IPS-15b (cell line): ENCODE results near the gene HSF4.
A peak's percentile ranks its signal among the peaks of the same experiment; 100 is the strongest.

Experiments used
- H3K27me3 ChIP-seq: one replicate; pipeline ENCODE4 v1.6.1; 2013; ENCODE audit warnings: low read length; ENCODE audit not compliant: control insufficient read depth, insufficient read depth
- H3K36me3 ChIP-seq: one replicate; pipeline ENCODE4 v1.6.1; 2013; ENCODE audit warnings: low read length; ENCODE audit not compliant: control insufficient read depth, insufficient read depth
- H3K4me1 ChIP-seq: one replicate; pipeline ENCODE4 v1.6.1; 2013; ENCODE audit warnings: mild to moderate bottlenecking, low read length; ENCODE audit not compliant: control insufficient read depth, insufficient read depth
- H3K4me3 ChIP-seq: one replicate; pipeline ENCODE4 v1.5.1; 2013; ENCODE audit warnings: low read depth, low read length
- H3K9ac ChIP-seq: one replicate; pipeline ENCODE4 v1.6.1; 2013; ENCODE audit warnings: low read depth, mild to moderate bottlenecking, low read length
- H3K9me3 ChIP-seq: one replicate; pipeline ENCODE4 v1.6.1; 2013; ENCODE audit warnings: mild to moderate bottlenecking, low read length; ENCODE audit not compliant: control insufficient read depth, insufficient read depth

Gene HSF4

GRCh38 chr16:67163164-67163998, 1.2 kb upstream of the HSF4 start:
- H3K36me3 ChIP-seq = no peaks in the 10 kb centered on the region
- no peak overlapping the region for H3K9ac ChIP-seq
- H3K4me3 ChIP-seq = peak overlapping the region; percentile 48
- peaks cover 6% of the 10 kb centered on the region for H3K4me1 ChIP-seq
- no peaks in the 10 kb centered on the region for H3K9me3 ChIP-seq
- peaks cover 95% of the 10 kb centered on the region for H3K27me3 ChIP-seq

GRCh38 chr16:67163999-67164558, 466 bp upstream of the HSF4 start:
- H3K9me3 ChIP-seq = no peaks in the 10 kb centered on the region
- H3K36me3 ChIP-seq = no peaks in the 10 kb centered on the region
- H3K4me1 ChIP-seq = peaks cover 6% of the 10 kb centered on the region
- peak overlapping the region; percentile 48 for H3K4me3 ChIP-seq
- H3K27me3 ChIP-seq = peaks cover 95% of the 10 kb centered on the region
- H3K9ac ChIP-seq = no peak overlapping the region

GRCh38 chr16:67165121-67166078, 855 bp downstream of the HSF4 start:
- Histone ChIP-seq H3K4me3 (peak overlapping the region; percentile 43), H3K36me3 (no peaks in the 10 kb centered on the region), H3K9me3 (no peaks in the 10 kb centered on the region), H3K4me1 (peaks cover 6% of the 10 kb centered on the region), H3K27me3 (peaks cover 91% of the 10 kb centered on the region), H3K9ac (no peak overlapping the region)

GRCh38 chr16:67166110-67166547, 1.6 kb downstream of the HSF4 start:
- Histone ChIP-seq H3K9me3 (no peaks in the 10 kb centered on the region), H3K4me1 (peaks cover 9% of the 10 kb centered on the region), H3K4me3 (peak overlapping the region; percentile 37), H3K36me3 (no peaks in the 10 kb centered on the region), H3K27me3 (peaks cover 90% of the 10 kb centered on the region), H3K9ac (no peak overlapping the region)

GRCh38 chr16:67166598-67167168, 2.1 kb downstream of the HSF4 start:
- Histone ChIP-seq H3K36me3 (no peaks in the 10 kb centered on the region), H3K4me3 (peak overlapping the region; percentile 37), H3K4me1 (peaks cover 9% of the 10 kb centered on the region), H3K9me3 (no peaks in the 10 kb centered on the region), H3K9ac (no peak overlapping the region), H3K27me3 (peaks cover 90% of the 10 kb centered on the region)

- no peak overlapping the region for H3K9ac ChIP-seq
- no peak overlapping the region for H3K4me3 ChIP-seq
- peaks cover 9% of the 10 kb centered on the region for H3K4me1 ChIP-seq
- peaks cover 90% of the 10 kb centered on the region for H3K27me3 ChIP-seq
- no peaks in the 10 kb centered on the region for H3K36me3 ChIP-seq
- H3K9me3 ChIP-seq = no peaks in the 10 kb centered on the region
These were observed 3.0 kb downstream of the HSF4 start for GRCh38 chr16:67167588-67167987.

- H3K4me1 ChIP-seq = peaks cover 12% of the 10 kb centered on the region
- H3K9ac ChIP-seq = no peak overlapping the region
These were observed 4.5 kb downstream of the HSF4 start for GRCh38 chr16:67169011-67169451.

GRCh38 chr16:67169642-67170167, 5.2 kb downstream of the HSF4 start:
- Histone ChIP-seq H3K9me3 (no peaks in the 10 kb centered on the region), H3K4me1 (peaks cover 12% of the 10 kb centered on the region), H3K9ac (no peak overlapping the region), H3K27me3 (peaks cover 91% of the 10 kb centered on the region), H3K36me3 (no peaks in the 10 kb centered on the region), H3K4me3 (peak overlapping the region; percentile 78)

More at GRCh38 chr16:67169011-67169451, 4.5 kb downstream of the HSF4 start:
- no peaks in the 10 kb centered on the region for H3K36me3 ChIP-seq
- H3K27me3 ChIP-seq = peaks cover 90% of the 10 kb centered on the region
- H3K9me3 ChIP-seq = no peaks in the 10 kb centered on the region
- H3K4me3 ChIP-seq = peak overlapping the region; percentile 78

GRCh38 chr16:67170168-67170948, 5.8 kb downstream of the HSF4 start, which contains the start of gene NOL3:
Gene NOL3 (plus strand): TSS chr16:67170538.
- peak within 1 kb of the TSS; percentile 70 for H3K9ac ChIP-seq
- no peaks in the 10 kb centered on the region for H3K36me3 ChIP-seq
- H3K27me3 ChIP-seq = peaks cover 91% of the 10 kb centered on the region
- H3K9me3 ChIP-seq = no peaks in the 10 kb centered on the region
- H3K4me1 ChIP-seq = peaks cover 11% of the 10 kb centered on the region
- H3K4me3 ChIP-seq = peak within 1 kb of the TSS; percentile 78

GRCh38 chr16:67170949-67171649, 6.6 kb downstream of the HSF4 start:
- H3K4me1 ChIP-seq = peaks cover 11% of the 10 kb centered on the region
- H3K9ac ChIP-seq = peak overlapping the region; percentile 70
- no peaks in the 10 kb centered on the region for H3K36me3 ChIP-seq
- H3K4me3 ChIP-seq = peak overlapping the region; percentile 78
- H3K9me3 ChIP-seq = no peaks in the 10 kb centered on the region
- peaks cover 90% of the 10 kb centered on the region for H3K27me3 ChIP-seq
